Astrocyte of the cerebellum (primary cell): ENCODE measurements around the gene SRSF1.
"Not testable (repeated sequence)": the region's sequence is repeated elsewhere in the genome, so short reads cannot be mapped to it uniquely, and the experiment has no call there.

ENCODE experiments used
- DNase-seq: peaks from one replicate; pipeline ENCODE4 v3.0.0-alpha.2; 2011; ENCODE audit warnings: low read depth
- H3K4me3 ChIP-seq: 2 replicates; pipeline ENCODE4 v1.5.1; 2011; ENCODE audit warnings: mild to moderate bottlenecking, low read depth, low read length, moderate library complexity
- CTCF ChIP-seq: IDR thresholded peaks from 2 replicates; pipeline ENCODE4 v1.5.1; 2012; ENCODE audit warnings: low read length, low read depth, moderate library complexity, mild to moderate bottlenecking; ENCODE audit errors: missing control alignments
- in situ Hi-C: cut with HindIII; loops from 2 replicates; pipeline ENCODE4 v1.10.0; 2017; ENCODE audit warnings: low sequenced_read_pairs

SRSF1 gene

GRCh38 chr17:57966246-57966645, 40.8 kb downstream of the SRSF1 start:
- no peak overlapping the region for H3K4me3 ChIP-seq
- DNase-seq: no peak
- in situ Hi-C loops: no loop called here
- TF ChIP-seq CTCF: no peak

GRCh38 chr17:57965521-57966160, 41.4 kb downstream of the SRSF1 start:
- DNase-seq: no peak
- no peak overlapping the region for H3K4me3 ChIP-seq
- TF ChIP-seq CTCF: no peak
- in situ Hi-C loops: no loop called here

GRCh38 chr17:57963149-57963511, 43.9 kb downstream of the SRSF1 start:
- no peak for DNase-seq
- H3K4me3 ChIP-seq: no peak overlapping the region
- no peak for TF ChIP-seq CTCF
- in situ Hi-C loops: no loop called here

DNA sequence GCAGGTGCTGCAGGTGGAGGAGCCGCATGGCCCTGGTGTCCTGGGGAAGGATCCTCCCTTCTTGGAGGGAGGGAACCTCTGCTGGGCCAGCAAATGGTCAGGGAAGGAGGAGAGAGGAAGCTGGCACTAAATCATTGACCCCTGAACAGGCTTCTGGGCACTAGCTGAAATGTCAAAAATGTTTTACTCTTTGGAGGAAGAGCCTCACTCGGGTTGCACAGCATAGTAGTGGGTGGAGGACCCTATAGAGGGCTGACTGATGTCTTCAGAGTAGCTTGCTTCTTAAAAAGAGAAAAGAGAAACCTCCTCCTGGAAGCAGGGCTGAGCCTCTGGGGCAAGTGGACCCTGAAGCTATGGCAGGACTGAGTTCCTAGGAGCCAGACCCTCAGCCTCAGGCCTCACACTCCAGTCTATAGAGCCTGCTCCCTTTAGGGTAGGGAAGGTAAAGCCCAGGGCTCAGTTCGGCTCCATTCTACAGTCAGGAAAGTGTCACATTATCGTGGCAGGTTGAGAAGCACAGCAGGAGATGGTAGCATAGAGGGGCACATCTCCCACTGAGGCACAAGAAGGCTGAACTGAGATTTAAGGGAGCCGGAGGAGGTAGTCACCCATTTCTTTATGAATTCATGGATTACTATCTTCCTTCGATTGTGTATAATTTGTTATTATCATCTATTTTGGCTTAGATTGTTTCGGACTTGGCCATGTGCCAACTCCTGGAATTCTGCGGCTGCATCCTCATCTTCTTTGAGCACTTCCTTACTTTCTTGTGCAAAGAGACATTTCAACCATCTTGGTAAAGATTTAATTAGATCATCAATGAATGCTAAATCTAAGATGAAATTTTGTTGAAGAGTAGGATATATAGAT, 44.5 kb downstream of the SRSF1 start:
- TF ChIP-seq CTCF: no peak
- H3K4me3 ChIP-seq: no peak overlapping the region
- in situ Hi-C loops: no loop called here
- no peak for DNase-seq

DNA sequence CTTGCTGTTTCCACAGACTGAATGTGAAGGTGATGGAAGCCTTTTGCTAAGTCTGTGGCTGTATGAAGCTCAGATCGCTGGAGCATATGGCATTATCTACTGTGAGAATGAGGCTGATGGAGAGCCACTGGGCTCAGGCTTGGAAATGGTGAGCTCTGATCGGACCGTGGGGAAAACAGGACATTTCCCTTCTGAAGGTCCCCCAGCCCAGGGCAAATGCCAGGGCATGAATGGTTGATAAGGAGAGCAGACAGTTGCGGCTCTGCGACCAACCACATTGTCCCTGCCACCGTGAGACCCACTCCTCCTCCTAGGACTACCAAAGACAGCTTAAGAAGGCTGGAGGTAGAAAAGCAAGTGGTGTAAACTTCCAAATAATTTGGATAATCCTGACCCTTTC, 47.1 kb downstream of the SRSF1 start:
- in situ Hi-C loops: no loop called here
- no peak for TF ChIP-seq CTCF
- no peak for DNase-seq
- H3K4me3 ChIP-seq: no peak overlapping the region

DNA sequence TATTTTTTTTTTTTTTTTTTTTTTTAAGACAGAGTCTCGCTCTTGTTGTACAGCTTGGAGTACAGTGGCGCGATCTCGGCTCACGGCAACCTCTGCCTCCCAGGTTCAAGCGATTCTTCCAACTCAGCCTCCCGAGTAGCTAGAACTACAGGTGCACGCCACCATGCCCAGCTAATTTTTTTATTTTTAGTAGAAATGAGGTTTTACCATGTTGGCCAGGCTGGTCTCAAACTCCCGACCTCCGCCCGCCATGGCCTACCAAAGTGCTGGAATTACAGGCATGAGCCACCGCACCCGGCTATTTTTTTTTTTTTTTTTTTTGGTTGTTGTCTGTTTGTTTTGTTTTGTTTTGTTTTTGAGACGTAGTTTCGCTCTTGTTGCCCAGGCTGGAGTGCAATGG, 48.7 kb downstream of the SRSF1 start:
- H3K4me3 ChIP-seq, in situ Hi-C loops, DNase-seq: not testable (repeated sequence)

DNA sequence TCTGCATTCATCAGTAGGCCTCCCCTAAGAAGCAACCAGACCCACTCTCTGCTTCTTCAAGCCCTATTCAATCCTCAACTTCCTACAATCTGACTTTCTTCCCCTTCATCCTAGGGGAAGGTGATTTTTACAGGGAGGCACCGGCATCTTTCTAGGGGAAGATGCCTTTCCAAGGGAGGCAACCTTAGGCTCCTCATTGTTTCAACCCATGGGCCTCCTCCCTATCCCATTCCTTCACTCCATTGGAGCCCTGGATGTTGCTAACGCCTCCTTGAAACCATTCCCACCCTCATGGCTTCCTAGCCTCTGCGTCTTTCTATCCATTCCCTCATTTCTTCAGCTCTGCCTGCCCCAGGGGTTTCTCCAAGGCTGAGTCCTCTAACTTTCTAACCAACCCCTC, 49.2 kb downstream of the SRSF1 start:
- no peak for DNase-seq
- no peak for TF ChIP-seq CTCF
- in situ Hi-C loops: no loop called here
- H3K4me3 ChIP-seq: no peak overlapping the region
